ENCODE results near the gene ZNF333.

The ZNF333 gene

GRCh38 chr19:14689598-14690503, at the start of gene ZNF333:
Gene ZNF333 (plus strand): TSS chr19:14690048. CDS start chr19:14693492, 3,444 bp downstream.
- DNase-seq = peak; percentile 99

GRCh38 chr19:14648506-14648905, 41.3 kb upstream of the ZNF333 start:
- no peak for DNase-seq

GRCh38 chr19:14649020-14649419, 40.8 kb upstream of the ZNF333 start:
- DNase-seq = no peak

- no peak for DNase-seq
Observed at GRCh38 chr19:14650161-14650560, 39.7 kb upstream of the ZNF333 start.

GRCh38 chr19:14654786-14655560, 34.9 kb upstream of the ZNF333 start:
- DNase-seq = no peak

GRCh38 chr19:14655726-14656125, 34.1 kb upstream of the ZNF333 start:
- no peak for DNase-seq

- DNase-seq = no peak
Observed at GRCh38 chr19:14659874-14660489, 29.9 kb upstream of the ZNF333 start.

GRCh38 chr19:14661372-14661924, 28.4 kb upstream of the ZNF333 start:
- no peak for DNase-seq

- DNase-seq = no peak
Observed at GRCh38 chr19:14669940-14670339, 19.9 kb upstream of the ZNF333 start.

- DNase-seq = no peak
Observed at GRCh38 chr19:14670408-14670807, 19.4 kb upstream of the ZNF333 start.

GRCh38 chr19:14672188-14672872, 17.5 kb upstream of the ZNF333 start:
- DNase-seq = no peak

GRCh38 chr19:14673088-14673487, 16.8 kb upstream of the ZNF333 start:
- DNase-seq = no peak

GRCh38 chr19:14674764-14675163, 15.1 kb upstream of the ZNF333 start, which contains the start of gene ADGRE3:
Gene ADGRE3 (minus strand): TSS chr19:14674844. CDS start chr19:14674770, 74 bp downstream.
- DNase-seq = no peak

- DNase-seq = no peak
Observed at GRCh38 chr19:14676762-14677161, 13.1 kb upstream of the ZNF333 start.

- no peak for DNase-seq
Observed at GRCh38 chr19:14677464-14677863, 12.4 kb upstream of the ZNF333 start.

- DNase-seq = no peak
Observed at GRCh38 chr19:14678199-14678598, 11.6 kb upstream of the ZNF333 start.

GRCh38 chr19:14682084-14682483, 7.8 kb upstream of the ZNF333 start:
- DNase-seq = no peak

GRCh38 chr19:14683439-14683838, 6.4 kb upstream of the ZNF333 start:
- no peak for DNase-seq

GRCh38 chr19:14686411-14686810, 3.4 kb upstream of the ZNF333 start:
- DNase-seq = no peak

GRCh38 chr19:14694641-14695266, 4.9 kb downstream of the ZNF333 start:
- no peak for DNase-seq

- no peak for DNase-seq
Observed at GRCh38 chr19:14695471-14695870, 5.6 kb downstream of the ZNF333 start.

- no peak for DNase-seq
Observed at GRCh38 chr19:14699641-14700040, 9.8 kb downstream of the ZNF333 start.
